DND-41 (cell line): ENCODE data around the gene PAPOLA.

Source experiments
- ATAC-seq: fragments of 200-7000 bp; cut with Tn5 transposase; 3 replicates; pipeline ENCODE4 v1.9.1; 2021; ENCODE audit warnings: low read depth; ENCODE audit not compliant: insufficient read depth
- DNase-seq: peaks from one replicate; pipeline ENCODE4 v3.0.0-alpha.2; 2020
- H2AFZ ChIP-seq: 2 replicates; pipeline ENCODE4 v1.6.0; 2012; ENCODE audit warnings: low read depth, low read length
- H3K27ac ChIP-seq: 2 replicates; pipeline ENCODE4 v1.5.1; 2012; ENCODE audit warnings: low read length, inconsistent platforms
- H3K27me3 ChIP-seq: fragments of 200-600 bp; sonication (generic); 2 replicates; pipeline ENCODE4 v1.6.0; 2012; ENCODE audit warnings: low read length, mild to moderate bottlenecking, inconsistent platforms; ENCODE audit not compliant: insufficient read depth, poor library complexity
- H3K36me3 ChIP-seq: 2 replicates; pipeline ENCODE4 v1.5.1; 2012; ENCODE audit warnings: low read length, inconsistent platforms; ENCODE audit not compliant: insufficient read depth
- H3K4me1 ChIP-seq: 2 replicates; pipeline ENCODE4 v1.5.1; 2012; ENCODE audit warnings: mild to moderate bottlenecking, low read length; ENCODE audit not compliant: insufficient read depth
- H3K4me2 ChIP-seq: 2 replicates; pipeline ENCODE4 v1.6.0; 2012; ENCODE audit warnings: mild to moderate bottlenecking, moderate library complexity, low read length, inconsistent platforms; ENCODE audit not compliant: insufficient read depth
- H3K4me3 ChIP-seq, 2 experiments: fragments of 200-600 bp in 1 of 2; shearing (Covaris generic) in 1 of 2; 2 replicates each; pipeline ENCODE4 v1.5.1; 2012 to 2016; ENCODE audit warnings: inconsistent platforms in 2 of 2, low read length in 2 of 2, mild to moderate bottlenecking in 2 of 2, low read depth in 1 of 2, moderate library complexity in 1 of 2
- H3K79me2 ChIP-seq: 2 replicates; pipeline ENCODE4 v1.6.0; 2012; ENCODE audit warnings: low read length, inconsistent platforms; ENCODE audit not compliant: insufficient read depth
- H3K9ac ChIP-seq: 2 replicates; pipeline ENCODE4 v1.6.0; 2012; ENCODE audit warnings: low read depth, mild to moderate bottlenecking, inconsistent platforms, low read length, moderate library complexity
- H3K9me3 ChIP-seq: 2 replicates; pipeline ENCODE4 v1.5.1; 2012; ENCODE audit warnings: low read length, moderate library complexity, mild to moderate bottlenecking, inconsistent platforms; ENCODE audit not compliant: insufficient read depth, severe bottlenecking
- H4K20me1 ChIP-seq: 2 replicates; pipeline ENCODE4 v1.6.0; 2012; ENCODE audit warnings: low read length; ENCODE audit not compliant: insufficient read depth
- EZH2 ChIP-seq: IDR thresholded peaks from 3 replicates; pipeline ENCODE4 v1.6.1; 2012; ENCODE audit warnings: borderline replicate concordance, low read depth, mild to moderate bottlenecking, moderate library complexity, low read length, inconsistent platforms; ENCODE audit not compliant: severe bottlenecking
- TF ChIP-seq, protein P1 (sequence below): IDR thresholded peaks from 2 replicates; pipeline ENCODE4 v1.5.1; 2012; ENCODE audit warnings: borderline replicate concordance, low read length, moderate library complexity, mild to moderate bottlenecking; ENCODE audit not compliant: poor library complexity, severe bottlenecking; ENCODE audit errors: extremely low read depth

Gene PAPOLA

DNA sequence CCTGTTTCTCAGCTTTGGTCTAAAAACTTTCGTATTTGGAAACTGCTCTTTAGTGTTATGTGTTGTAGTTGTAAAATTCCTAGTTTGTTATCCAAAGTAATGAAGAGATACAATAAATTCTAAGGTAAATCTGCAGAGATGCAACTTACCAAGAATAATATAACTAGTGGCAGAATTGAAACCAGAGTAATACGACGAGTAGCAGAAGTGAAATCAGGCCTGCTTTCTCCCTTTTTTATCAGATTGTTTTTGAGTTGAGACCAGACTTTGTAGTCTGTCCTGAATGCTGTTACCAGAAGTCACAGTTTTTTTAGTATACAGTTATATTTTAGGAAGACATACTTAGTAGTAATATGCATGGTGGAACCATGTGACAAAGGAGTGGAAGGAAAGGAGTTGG is 12.5 kb downstream of the PAPOLA start:
- no peak for ATAC-seq
- H3K9ac ChIP-seq: no peak overlapping the region
- DNase-seq: no peak
- TF ChIP-seq EZH2: no peak
- TF ChIP-seq, protein P1, sequence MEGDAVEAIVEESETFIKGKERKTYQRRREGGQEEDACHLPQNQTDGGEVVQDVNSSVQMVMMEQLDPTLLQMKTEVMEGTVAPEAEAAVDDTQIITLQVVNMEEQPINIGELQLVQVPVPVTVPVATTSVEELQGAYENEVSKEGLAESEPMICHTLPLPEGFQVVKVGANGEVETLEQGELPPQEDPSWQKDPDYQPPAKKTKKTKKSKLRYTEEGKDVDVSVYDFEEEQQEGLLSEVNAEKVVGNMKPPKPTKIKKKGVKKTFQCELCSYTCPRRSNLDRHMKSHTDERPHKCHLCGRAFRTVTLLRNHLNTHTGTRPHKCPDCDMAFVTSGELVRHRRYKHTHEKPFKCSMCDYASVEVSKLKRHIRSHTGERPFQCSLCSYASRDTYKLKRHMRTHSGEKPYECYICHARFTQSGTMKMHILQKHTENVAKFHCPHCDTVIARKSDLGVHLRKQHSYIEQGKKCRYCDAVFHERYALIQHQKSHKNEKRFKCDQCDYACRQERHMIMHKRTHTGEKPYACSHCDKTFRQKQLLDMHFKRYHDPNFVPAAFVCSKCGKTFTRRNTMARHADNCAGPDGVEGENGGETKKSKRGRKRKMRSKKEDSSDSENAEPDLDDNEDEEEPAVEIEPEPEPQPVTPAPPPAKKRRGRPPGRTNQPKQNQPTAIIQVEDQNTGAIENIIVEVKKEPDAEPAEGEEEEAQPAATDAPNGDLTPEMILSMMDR: no peak
- peaks cover 99% of the 10 kb centered on the region for H3K79me2 ChIP-seq
- no peak overlapping the region for H3K4me2 ChIP-seq
- H3K27ac ChIP-seq: no peak overlapping the region
- H4K20me1 ChIP-seq: peaks cover 97% of the 10 kb centered on the region
- H3K27me3 ChIP-seq: no peaks in the 10 kb centered on the region
- peaks cover 11% of the 10 kb centered on the region; the same call in 1 of the 2 replicates for H3K4me1 ChIP-seq
- H3K9me3 ChIP-seq: no peaks in the 10 kb centered on the region
- no peaks in the 10 kb centered on the region for H3K36me3 ChIP-seq
- H3K4me3 ChIP-seq: no peak overlapping the region
- H2AFZ ChIP-seq: no peak overlapping the region

DNA sequence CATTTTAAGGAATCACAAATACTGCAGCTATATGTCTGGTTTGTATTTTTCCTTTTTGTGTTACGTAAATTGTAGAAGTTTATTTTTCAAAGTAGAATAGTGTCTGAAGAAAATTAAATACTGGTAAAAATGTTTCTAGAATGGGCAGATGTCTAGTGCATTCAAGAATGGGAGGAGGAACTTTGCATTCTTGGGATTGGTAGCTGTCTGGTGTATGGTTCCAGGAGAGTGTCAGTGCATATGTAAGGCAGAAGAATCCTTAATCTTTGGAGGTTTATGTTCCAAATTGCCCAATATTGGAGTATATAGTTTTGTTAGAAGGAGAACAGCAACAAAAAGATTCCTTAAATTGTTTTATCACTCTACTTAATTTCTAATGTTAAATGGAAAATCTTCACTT is 13.5 kb downstream of the PAPOLA start:
- no peak for ATAC-seq
- Histone ChIP-seq H4K20me1 (peaks cover 97% of the 10 kb centered on the region), H2AFZ (no peak overlapping the region), H3K9ac (no peak overlapping the region), H3K4me2 (no peak overlapping the region), H3K9me3 (no peaks in the 10 kb centered on the region), H3K27me3 (no peaks in the 10 kb centered on the region), H3K4me1 (peaks cover 4% of the 10 kb centered on the region; the same call in 1 of the 2 replicates), H3K36me3 (peaks cover 6% of the 10 kb centered on the region; the same call in 1 of the 2 replicates), H3K27ac (no peak overlapping the region), H3K79me2 (peaks cover 99% of the 10 kb centered on the region), H3K4me3 (no peak overlapping the region)
- TF ChIP-seq EZH2: no peak
- TF ChIP-seq, protein P1: no peak
- DNase-seq: no peak

DNA sequence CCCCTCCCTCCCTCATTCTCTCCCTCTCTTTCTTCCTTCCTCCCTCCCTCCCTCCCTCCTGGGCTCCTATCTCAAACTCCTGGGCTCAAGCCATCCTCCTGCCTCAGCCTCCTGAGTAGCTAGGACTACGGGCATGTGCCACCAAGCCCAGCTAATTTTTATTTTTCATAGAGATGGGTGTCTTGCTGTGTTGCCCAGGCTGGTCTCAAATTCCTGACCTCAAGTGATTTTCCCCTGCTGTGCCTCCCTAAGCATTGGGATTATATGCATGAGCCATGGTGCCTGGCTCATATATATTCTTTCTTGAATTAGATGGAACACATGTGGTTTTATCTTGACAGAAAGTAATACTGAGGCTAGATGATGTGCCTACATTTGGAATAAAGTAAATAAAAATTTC is 14.2 kb downstream of the PAPOLA start:
- Histone ChIP-seq H3K4me3 (no peak overlapping the region), H3K36me3 (peaks cover 10% of the 10 kb centered on the region), H3K9ac (no peak overlapping the region), H3K79me2 (peaks cover 99% of the 10 kb centered on the region), H3K4me1 (no peaks in the 10 kb centered on the region; the same call in 1 of the 2 replicates), H3K4me2 (no peak overlapping the region), H2AFZ (no peak overlapping the region), H3K27me3 (no peaks in the 10 kb centered on the region), H4K20me1 (peaks cover 94% of the 10 kb centered on the region), H3K9me3 (no peaks in the 10 kb centered on the region), H3K27ac (no peak overlapping the region)
- no peak for TF ChIP-seq EZH2
- TF ChIP-seq, protein P1: no peak
- DNase-seq (no peak), ATAC-seq (no peak)

DNA sequence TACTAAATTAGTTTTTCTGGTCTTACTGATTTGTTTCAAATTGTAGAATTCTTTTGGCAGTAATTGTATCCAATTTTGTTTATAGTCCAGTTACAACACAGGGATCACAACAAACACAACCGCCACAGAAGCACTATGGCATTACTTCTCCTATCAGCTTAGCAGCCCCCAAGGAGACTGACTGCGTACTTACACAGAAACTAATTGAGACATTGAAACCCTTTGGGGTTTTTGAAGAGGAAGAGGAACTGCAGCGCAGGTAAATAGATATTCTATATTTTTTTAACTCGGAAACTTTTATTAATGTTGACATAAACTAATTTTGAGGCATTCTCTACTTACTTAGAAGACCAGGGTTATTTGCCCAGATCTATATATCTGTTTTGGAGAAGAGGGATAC is 17.8 kb downstream of the PAPOLA start:
- Histone ChIP-seq H4K20me1 (peaks cover 83% of the 10 kb centered on the region), H3K27ac (no peak overlapping the region), H2AFZ (no peak overlapping the region), H3K9ac (no peak overlapping the region), H3K4me3 (no peak overlapping the region), H3K4me1 (no peaks in the 10 kb centered on the region), H3K79me2 (peaks cover 97% of the 10 kb centered on the region), H3K9me3 (no peaks in the 10 kb centered on the region), H3K27me3 (no peaks in the 10 kb centered on the region), H3K4me2 (no peak overlapping the region), H3K36me3 (peaks cover 47% of the 10 kb centered on the region)
- TF ChIP-seq, protein P1: no peak
- TF ChIP-seq EZH2: no peak
- DNase-seq (no peak), ATAC-seq (no peak)
